Measurements from ENCODE around the gene CCDC30.

Gene CCDC30

DNA sequence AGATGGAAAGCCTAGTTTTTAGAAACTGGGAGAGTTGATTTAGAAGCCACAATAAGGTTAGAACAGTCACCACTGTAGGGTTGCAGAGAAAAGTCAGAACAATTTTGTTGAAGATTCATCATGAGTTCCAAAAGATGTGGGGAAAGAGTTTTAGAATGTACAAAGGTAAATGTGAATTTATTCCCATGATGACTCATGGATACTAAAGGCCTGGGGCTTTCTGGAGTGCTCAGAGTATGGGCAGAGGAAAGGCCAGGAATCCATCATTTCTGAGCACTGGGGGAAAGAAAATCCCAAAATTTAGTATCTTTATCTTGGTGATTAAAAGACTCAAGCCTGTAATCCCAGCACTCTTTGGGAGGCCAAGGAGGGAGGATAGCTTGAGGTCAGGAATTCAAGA, 236.9 kb downstream of the CCDC30 start:
- no peak for DNase-seq

DNA sequence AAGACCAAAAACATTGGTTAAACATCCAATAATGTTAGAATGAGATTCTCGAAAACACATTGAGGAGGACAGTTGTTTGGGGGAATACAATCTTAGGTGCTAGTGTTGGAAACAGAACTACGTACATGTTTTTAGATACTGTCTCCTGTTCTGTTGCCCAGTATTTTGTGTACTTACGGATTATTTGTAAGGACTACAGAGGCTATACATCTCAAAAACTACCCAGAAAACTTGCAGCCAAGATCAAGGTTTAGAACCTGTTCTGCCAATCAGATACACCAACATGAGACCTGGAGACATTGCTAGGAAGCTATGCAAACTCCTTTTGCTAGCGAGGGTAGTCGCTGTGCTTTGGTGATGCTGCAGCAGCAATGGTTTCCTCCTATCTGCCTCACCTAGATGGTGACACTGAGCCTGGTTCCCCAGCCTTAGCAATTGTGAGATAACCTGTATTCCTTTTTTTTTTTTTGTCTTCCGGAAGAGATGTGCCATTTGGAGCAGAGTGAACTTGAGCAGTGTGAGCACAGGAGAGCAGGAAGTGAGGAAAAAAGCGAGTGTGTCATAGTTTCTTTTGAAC, 240.9 kb downstream of the CCDC30 start:
- no peak for DNase-seq
